ENCODE results near the gene MTHFD2.

GRCh38 chr2:74227646-74228045 is 29.2 kb downstream of the MTHFD2 start:
- TF ChIP-seq CTCF (conservative IDR thresholded peaks at IDR 0.05; ENCODE audit: low read depth, low read length) (no peak), EZH2 (IDR thresholded peaks at IDR 0.05; ENCODE audit: low read length, unreplicated experiment) (no peak)

Data from PC-3 (cell line).